ENCODE measurements around the gene ZSCAN5A.
"Not testable (repeated sequence)": the region's sequence is repeated elsewhere in the genome, so short reads cannot be mapped to it uniquely, and the experiment has no call there.

DNA sequence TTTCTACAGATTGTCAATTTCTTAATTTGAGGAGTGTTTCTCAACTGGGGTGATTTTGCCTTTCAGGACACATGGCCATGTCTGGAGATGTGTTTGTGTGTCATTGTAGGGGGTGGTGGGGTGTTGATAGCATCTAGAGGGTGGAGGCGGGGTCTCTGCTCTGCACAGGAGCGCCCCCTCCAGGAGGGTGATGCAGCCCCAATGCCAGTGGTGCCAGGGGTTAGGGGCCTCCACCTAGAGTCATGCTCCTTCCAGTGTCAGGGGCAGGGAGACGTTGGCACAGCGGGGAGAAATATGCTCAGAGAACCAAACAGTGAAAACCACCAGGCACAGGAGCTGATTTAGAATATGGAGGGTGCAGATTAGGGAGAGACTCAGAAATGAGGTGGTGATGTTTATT, 68.9 kb downstream of the ZSCAN5A start:
- TF ChIP-seq, protein P1, sequence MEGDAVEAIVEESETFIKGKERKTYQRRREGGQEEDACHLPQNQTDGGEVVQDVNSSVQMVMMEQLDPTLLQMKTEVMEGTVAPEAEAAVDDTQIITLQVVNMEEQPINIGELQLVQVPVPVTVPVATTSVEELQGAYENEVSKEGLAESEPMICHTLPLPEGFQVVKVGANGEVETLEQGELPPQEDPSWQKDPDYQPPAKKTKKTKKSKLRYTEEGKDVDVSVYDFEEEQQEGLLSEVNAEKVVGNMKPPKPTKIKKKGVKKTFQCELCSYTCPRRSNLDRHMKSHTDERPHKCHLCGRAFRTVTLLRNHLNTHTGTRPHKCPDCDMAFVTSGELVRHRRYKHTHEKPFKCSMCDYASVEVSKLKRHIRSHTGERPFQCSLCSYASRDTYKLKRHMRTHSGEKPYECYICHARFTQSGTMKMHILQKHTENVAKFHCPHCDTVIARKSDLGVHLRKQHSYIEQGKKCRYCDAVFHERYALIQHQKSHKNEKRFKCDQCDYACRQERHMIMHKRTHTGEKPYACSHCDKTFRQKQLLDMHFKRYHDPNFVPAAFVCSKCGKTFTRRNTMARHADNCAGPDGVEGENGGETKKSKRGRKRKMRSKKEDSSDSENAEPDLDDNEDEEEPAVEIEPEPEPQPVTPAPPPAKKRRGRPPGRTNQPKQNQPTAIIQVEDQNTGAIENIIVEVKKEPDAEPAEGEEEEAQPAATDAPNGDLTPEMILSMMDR (IDR thresholded peaks at IDR 0.05): not testable (repeated sequence)
- not testable (repeated sequence) for TF ChIP-seq EZH2 (IDR thresholded peaks at IDR 0.05; ENCODE audit: borderline replicate concordance, insufficient read depth, low read depth, low read length, poor library complexity, severe bottlenecking)

All from B cell (primary cell).